ENCODE data around the gene WNK1. TPM values are rescaled to one million over a fixed set of nuclear protein-coding genes. Genes with fewer than 3 reads are reported as not detected.

Gene WNK1
- polyA plus RNA-seq, 1 donor from 2014 or later = 25.9 TPM

GRCh38 chr12:754473-754820 is 2.1 kb downstream of the WNK1 start:
- no peak overlapping the region for H2AFZ ChIP-seq (ENCODE audit: low read depth, low read length)
- no peaks in the 10 kb centered on the region for H3K27me3 ChIP-seq (ENCODE audit: insufficient read depth, low read depth, low read length)
- peaks cover 65% of the 10 kb centered on the region for H3K79me2 ChIP-seq (replicated peaks; ENCODE audit: insufficient read depth, low read length)
- peak overlapping the region; percentile 90 for H3K4me2 ChIP-seq (ENCODE audit: low read length)
- H3K9ac ChIP-seq (ENCODE audit: low read length) = peak overlapping the region; percentile 92
- H3K27ac ChIP-seq (ENCODE audit: low read length) = no peak overlapping the region
- H3K9me3 ChIP-seq (ENCODE audit: low read length) = no peaks in the 10 kb centered on the region
- no peaks in the 10 kb centered on the region for H3K9me2 ChIP-seq (ENCODE audit: insufficient read depth, low read length)
- peaks cover 33% of the 10 kb centered on the region for H4K20me1 ChIP-seq (ENCODE audit: insufficient read depth)
- peak overlapping the region; percentile 95 for H3K4me3 ChIP-seq (ENCODE audit: low read length)
- H3F3A ChIP-seq (ENCODE audit: insufficient read depth, low read length, poor library complexity, severe bottlenecking) = peaks cover 6% of the 10 kb centered on the region
- TF ChIP-seq REST (IDR thresholded peaks at IDR 0.05; ENCODE audit: borderline replicate concordance) (no peak), CTCF (IDR thresholded peaks at IDR 0.05; ENCODE audit: poor library complexity, severe bottlenecking) (no peak), MXI1 (conservative IDR thresholded peaks at IDR 0.05; ENCODE audit: poor library complexity, severe bottlenecking) (no peak), POLR2AphosphoS5 (IDR thresholded peaks at IDR 0.05) (no peak), EZH2 (IDR thresholded peaks at IDR 0.05; ENCODE audit: borderline replicate concordance, insufficient read depth, low read length, poor library complexity, severe bottlenecking) (no peak), RAD21 (conservative IDR thresholded peaks at IDR 0.05) (no peak), SMC3 (conservative IDR thresholded peaks at IDR 0.05; ENCODE audit: poor library complexity) (no peak), TAF1 (IDR thresholded peaks at IDR 0.05; ENCODE audit: low read depth) (no peak), EP300 (conservative IDR thresholded peaks at IDR 0.05; ENCODE audit: poor library complexity, severe bottlenecking) (no peak)
- no peaks in the 10 kb centered on the region for H3K36me3 ChIP-seq (ENCODE audit: insufficient read depth, low read length)

GRCh38 chr12:754851-755562 is 2.6 kb downstream of the WNK1 start:
- peaks cover 6% of the 10 kb centered on the region for H3F3A ChIP-seq (ENCODE audit: insufficient read depth, low read length, poor library complexity, severe bottlenecking)
- H3K9me3 ChIP-seq (ENCODE audit: low read length) = no peaks in the 10 kb centered on the region
- H3K9me2 ChIP-seq (ENCODE audit: insufficient read depth, low read length) = no peaks in the 10 kb centered on the region
- no peaks in the 10 kb centered on the region for H3K36me3 ChIP-seq (ENCODE audit: insufficient read depth, low read length)
- TF ChIP-seq EP300 (conservative IDR thresholded peaks at IDR 0.05; ENCODE audit: poor library complexity, severe bottlenecking) (no peak), EZH2 (IDR thresholded peaks at IDR 0.05; ENCODE audit: borderline replicate concordance, insufficient read depth, low read length, poor library complexity, severe bottlenecking) (no peak), SMC3 (conservative IDR thresholded peaks at IDR 0.05; ENCODE audit: poor library complexity) (no peak), POLR2AphosphoS5 (IDR thresholded peaks at IDR 0.05) (no peak), CTCF (IDR thresholded peaks at IDR 0.05; ENCODE audit: poor library complexity, severe bottlenecking) (peak; percentile 60), MXI1 (conservative IDR thresholded peaks at IDR 0.05; ENCODE audit: poor library complexity, severe bottlenecking) (no peak), TAF1 (IDR thresholded peaks at IDR 0.05; ENCODE audit: low read depth) (no peak)
- no peak overlapping the region for H2AFZ ChIP-seq (ENCODE audit: low read depth, low read length)
- no peak overlapping the region for H3K27ac ChIP-seq (ENCODE audit: low read length)
- no peaks in the 10 kb centered on the region for H3K27me3 ChIP-seq (ENCODE audit: insufficient read depth, low read depth, low read length)
- peak overlapping the region; percentile 90 for H3K4me2 ChIP-seq (ENCODE audit: low read length)
- H3K79me2 ChIP-seq (replicated peaks; ENCODE audit: insufficient read depth, low read length) = peaks cover 71% of the 10 kb centered on the region
- H3K9ac ChIP-seq (ENCODE audit: low read length) = peak overlapping the region; percentile 92
- H3K4me3 ChIP-seq (ENCODE audit: low read length) = peak overlapping the region; percentile 95
- H4K20me1 ChIP-seq (ENCODE audit: insufficient read depth) = peaks cover 33% of the 10 kb centered on the region
